OCI-LY1 (cell line): ENCODE data around the gene TRABD2B.

ENCODE experiments used
- H2AFZ ChIP-seq: fragments of 200-600 bp; sonication (generic), shearing (Covaris generic); 2 replicates; pipeline ENCODE4 v1.6.0; 2014; ENCODE audit warnings: antibody characterized with exemption, mild to moderate bottlenecking, low read length
- H3F3A ChIP-seq: fragments of 200-600 bp; sonication (generic), shearing (Covaris generic); 2 replicates; pipeline ENCODE4 v1.6.0; 2014; ENCODE audit warnings: mild to moderate bottlenecking, antibody characterized with exemption, low read length, moderate library complexity; ENCODE audit not compliant: insufficient read depth
- H3K27ac ChIP-seq: fragments of 200-600 bp; sonication (generic); 2 replicates; pipeline ENCODE4 v1.5.1; 2014; ENCODE audit warnings: low read length, mixed run types, mild to moderate bottlenecking, low read depth; ENCODE audit not compliant: poor library complexity, severe bottlenecking
- H3K27me3 ChIP-seq: fragments of 200-600 bp; sonication (generic); 2 replicates; pipeline ENCODE4 v1.6.0; 2014; ENCODE audit warnings: antibody characterized with exemption, mild to moderate bottlenecking, low read length, moderate library complexity; ENCODE audit not compliant: insufficient read depth
- H3K36me3 ChIP-seq: fragments of 200-600 bp; sonication (generic); 2 replicates; pipeline ENCODE4 v1.6.1; 2014; ENCODE audit warnings: mild to moderate bottlenecking, antibody characterized with exemption, low read length, moderate library complexity, mixed read lengths; ENCODE audit not compliant: insufficient read depth
- H3K4me1 ChIP-seq: fragments of 200-600 bp; sonication (generic); 2 replicates; pipeline ENCODE4 v1.5.1; 2014; ENCODE audit warnings: mild to moderate bottlenecking, low read length, moderate library complexity; ENCODE audit not compliant: insufficient read depth, severe bottlenecking
- H3K4me2 ChIP-seq: fragments of 200-600 bp; sonication (generic), shearing (Covaris generic); 2 replicates; pipeline ENCODE4 v1.6.1; 2014; ENCODE audit warnings: low read length
- H3K4me3 ChIP-seq: fragments of 200-600 bp; sonication (generic); 2 replicates; pipeline ENCODE4 v1.5.1; 2014; ENCODE audit warnings: low read length, low read depth, mild to moderate bottlenecking, mixed read lengths; ENCODE audit not compliant: poor library complexity, severe bottlenecking
- H3K79me2 ChIP-seq: fragments of 200-600 bp; shearing (Covaris generic); 2 replicates; pipeline ENCODE4 v1.6.1; 2016; ENCODE audit warnings: mixed run types, low read length, mixed read lengths; ENCODE audit not compliant: insufficient read depth
- H3K9ac ChIP-seq: fragments of 200-600 bp; sonication (generic), shearing (Covaris generic); 2 replicates; pipeline ENCODE4 v1.6.1; 2014; ENCODE audit warnings: mild to moderate bottlenecking, low read length, mixed read lengths
- H3K9me2 ChIP-seq: fragments of 200-600 bp; sonication (generic), shearing (Covaris generic); 2 replicates; pipeline ENCODE4 v1.6.1; 2014; ENCODE audit warnings: low read depth, mild to moderate bottlenecking, low read length, mixed read lengths
- H3K9me3 ChIP-seq: fragments of 200-600 bp; shearing (Covaris generic); 2 replicates; pipeline ENCODE4 v1.6.1; 2014; ENCODE audit warnings: low read length, mixed read lengths
- H4K20me1 ChIP-seq: fragments of 200-600 bp; sonication (generic), shearing (Covaris generic); 2 replicates; pipeline ENCODE4 v1.6.0; 2016; ENCODE audit warnings: mild to moderate bottlenecking, low read length; ENCODE audit not compliant: insufficient read depth
- EZH2 ChIP-seq: fragments of 200-600 bp; sonication (generic), shearing (Covaris generic); IDR thresholded peaks from 2 replicates; pipeline ENCODE4 v1.8.0; 2017; ENCODE audit warnings: borderline replicate concordance, mixed run types, mild to moderate bottlenecking, antibody characterized with exemption, low read length, moderate library complexity, mixed read lengths
- TF ChIP-seq, protein P1 (sequence below): fragments of 200-600 bp; sonication (generic), shearing (Covaris generic); IDR thresholded peaks from 2 replicates; pipeline ENCODE4 v1.5.1; 2017; ENCODE audit warnings: mild to moderate bottlenecking, antibody characterized with exemption, low read length, moderate library complexity, mixed read lengths

Gene TRABD2B

DNA sequence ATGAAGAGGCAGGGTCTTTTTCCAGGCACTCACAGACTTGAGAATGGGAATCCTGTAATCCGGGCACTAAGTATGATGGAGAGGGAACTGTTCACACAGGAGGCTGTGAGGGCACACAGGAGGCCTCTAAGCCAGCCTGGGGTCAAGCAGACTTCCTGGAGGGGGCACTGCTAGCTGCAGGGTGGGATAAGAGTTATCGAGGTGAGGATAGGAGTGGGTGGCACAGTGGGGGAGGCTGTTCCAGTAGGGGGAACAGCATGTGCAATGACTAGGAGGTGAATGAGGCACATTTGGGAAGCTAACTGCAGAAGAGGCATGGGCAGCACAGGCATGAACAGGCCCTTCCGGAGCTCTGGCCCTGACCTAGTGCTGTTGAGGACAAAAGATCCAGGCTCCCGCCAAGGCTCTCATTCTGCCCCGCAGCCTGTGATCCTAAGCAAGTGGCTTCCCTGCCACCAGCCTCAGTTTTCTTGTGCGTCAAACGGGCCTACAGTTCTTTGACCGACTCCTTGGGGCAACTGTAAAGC is 216.7 kb downstream of the TRABD2B start:
- no peak overlapping the region for H3K4me2 ChIP-seq
- TF ChIP-seq, protein P1, sequence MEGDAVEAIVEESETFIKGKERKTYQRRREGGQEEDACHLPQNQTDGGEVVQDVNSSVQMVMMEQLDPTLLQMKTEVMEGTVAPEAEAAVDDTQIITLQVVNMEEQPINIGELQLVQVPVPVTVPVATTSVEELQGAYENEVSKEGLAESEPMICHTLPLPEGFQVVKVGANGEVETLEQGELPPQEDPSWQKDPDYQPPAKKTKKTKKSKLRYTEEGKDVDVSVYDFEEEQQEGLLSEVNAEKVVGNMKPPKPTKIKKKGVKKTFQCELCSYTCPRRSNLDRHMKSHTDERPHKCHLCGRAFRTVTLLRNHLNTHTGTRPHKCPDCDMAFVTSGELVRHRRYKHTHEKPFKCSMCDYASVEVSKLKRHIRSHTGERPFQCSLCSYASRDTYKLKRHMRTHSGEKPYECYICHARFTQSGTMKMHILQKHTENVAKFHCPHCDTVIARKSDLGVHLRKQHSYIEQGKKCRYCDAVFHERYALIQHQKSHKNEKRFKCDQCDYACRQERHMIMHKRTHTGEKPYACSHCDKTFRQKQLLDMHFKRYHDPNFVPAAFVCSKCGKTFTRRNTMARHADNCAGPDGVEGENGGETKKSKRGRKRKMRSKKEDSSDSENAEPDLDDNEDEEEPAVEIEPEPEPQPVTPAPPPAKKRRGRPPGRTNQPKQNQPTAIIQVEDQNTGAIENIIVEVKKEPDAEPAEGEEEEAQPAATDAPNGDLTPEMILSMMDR: no peak
- no peak for TF ChIP-seq EZH2
- no peak overlapping the region for H3K9ac ChIP-seq
- H2AFZ ChIP-seq: no peak overlapping the region
- H3K9me2 ChIP-seq: no peaks in the 10 kb centered on the region
- no peaks in the 10 kb centered on the region for H3K9me3 ChIP-seq
- H3K27me3 ChIP-seq: peaks cover under 1% of the 10 kb centered on the region; the same call in 1 of the 2 replicates
- no peak overlapping the region for H3K4me3 ChIP-seq
- no peaks in the 10 kb centered on the region for H3K36me3 ChIP-seq
- H4K20me1 ChIP-seq: no peaks in the 10 kb centered on the region
- H3K27ac ChIP-seq: no peak overlapping the region
- no peaks in the 10 kb centered on the region for H3K79me2 ChIP-seq
- no peaks in the 10 kb centered on the region for H3K4me1 ChIP-seq
- no peaks in the 10 kb centered on the region for H3F3A ChIP-seq

DNA sequence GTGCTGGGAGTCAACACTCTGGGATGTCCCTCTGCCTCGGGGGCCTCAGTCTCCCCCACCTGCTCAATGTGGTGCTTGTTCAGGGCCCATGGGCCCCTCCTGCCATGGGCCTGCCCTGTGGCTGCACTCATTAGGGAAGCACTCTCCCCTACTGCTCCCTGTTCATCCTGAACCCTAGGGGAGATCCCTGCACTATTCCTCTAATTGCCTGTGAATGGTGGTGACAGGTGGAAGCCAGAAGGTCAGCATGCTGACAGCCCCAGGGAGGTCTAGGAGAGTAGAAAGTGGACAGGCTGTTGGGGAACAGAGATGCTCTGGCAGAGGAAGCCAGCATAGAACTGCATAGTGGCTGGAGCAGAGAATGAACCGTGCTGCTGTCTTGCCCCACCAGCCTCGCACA is 217.6 kb downstream of the TRABD2B start:
- H2AFZ ChIP-seq: no peak overlapping the region
- peaks cover 6% of the 10 kb centered on the region; the same call in 1 of the 2 replicates for H3K27me3 ChIP-seq
- no peaks in the 10 kb centered on the region for H3F3A ChIP-seq
- no peak overlapping the region for H3K4me3 ChIP-seq
- no peak overlapping the region for H3K27ac ChIP-seq
- H3K9me3 ChIP-seq: no peaks in the 10 kb centered on the region
- H3K4me2 ChIP-seq: no peak overlapping the region
- no peaks in the 10 kb centered on the region for H4K20me1 ChIP-seq
- H3K9me2 ChIP-seq: no peaks in the 10 kb centered on the region
- H3K9ac ChIP-seq: no peak overlapping the region
- H3K4me1 ChIP-seq: no peaks in the 10 kb centered on the region
- H3K79me2 ChIP-seq: no peaks in the 10 kb centered on the region
- H3K36me3 ChIP-seq: no peaks in the 10 kb centered on the region
- TF ChIP-seq, protein P1: no peak
- TF ChIP-seq EZH2: no peak

DNA sequence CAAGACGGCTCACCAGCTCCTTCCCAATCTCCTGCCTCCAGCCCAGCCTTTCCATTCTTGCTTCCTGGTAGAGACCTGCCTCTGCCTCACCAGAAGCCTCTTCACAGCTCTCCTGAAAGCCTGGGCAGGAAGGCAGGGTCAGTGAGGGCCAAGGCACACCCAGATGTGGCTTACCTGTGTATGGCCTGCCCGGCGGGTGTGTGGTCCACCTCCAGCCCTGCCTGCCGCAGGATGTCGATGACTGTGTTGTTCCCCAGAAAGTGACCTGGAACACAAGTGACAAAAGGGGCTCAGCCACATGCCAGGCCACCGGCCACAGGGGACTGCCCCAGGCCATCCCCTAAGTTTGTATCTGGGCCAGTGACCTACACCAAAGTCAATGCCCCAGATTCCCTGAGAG is 218.9 kb downstream of the TRABD2B start:
- Histone ChIP-seq H3K4me1 (no peaks in the 10 kb centered on the region), H4K20me1 (no peaks in the 10 kb centered on the region), H3K9me2 (no peaks in the 10 kb centered on the region), H3K27me3 (peaks cover 6% of the 10 kb centered on the region; the same call in 1 of the 2 replicates), H3F3A (no peaks in the 10 kb centered on the region), H3K4me2 (no peak overlapping the region), H3K9ac (no peak overlapping the region), H3K36me3 (no peaks in the 10 kb centered on the region), H3K4me3 (no peak overlapping the region), H3K79me2 (no peaks in the 10 kb centered on the region), H3K9me3 (no peaks in the 10 kb centered on the region), H3K27ac (no peak overlapping the region), H2AFZ (no peak overlapping the region)
- no peak for TF ChIP-seq EZH2
- TF ChIP-seq, protein P1: no peak
